Astrocyte (in vitro differentiated cells and primary cell): ENCODE data around the gene SLC4A8. TPM values are rescaled to one million over a fixed set of nuclear protein-coding genes. Genes with fewer than 3 reads are reported as not detected.

Experiments used
- DNase-seq: peaks from one replicate; pipeline ENCODE4 v3.0.0-alpha.2; 2010; ENCODE audit warnings: low read depth
- FAIRE-seq: peaks from 2 replicates; lab custom pipeline; 2011; peaks lifted over from hg19 to GRCh38; lab: Jason Lieb, UNC
- H2AFZ ChIP-seq: 2 replicates; pipeline ENCODE4 v1.6.0; 2012; ENCODE audit warnings: low read depth, low read length, inconsistent platforms
- H3K27ac ChIP-seq: 2 replicates; pipeline ENCODE4 v1.5.1; 2011; ENCODE audit warnings: low read depth, low read length, inconsistent platforms
- H3K27me3 ChIP-seq: 2 replicates; pipeline ENCODE4 v1.6.0; 2011; ENCODE audit warnings: low read length, inconsistent platforms; ENCODE audit not compliant: insufficient read depth
- H3K36me3 ChIP-seq: 2 replicates; pipeline ENCODE4 v1.5.1; 2011; ENCODE audit warnings: low read length, inconsistent platforms; ENCODE audit not compliant: insufficient read depth
- H3K4me1 ChIP-seq: 2 replicates; pipeline ENCODE4 v1.5.1; 2011; ENCODE audit warnings: low read length, inconsistent platforms; ENCODE audit not compliant: insufficient read depth
- H3K4me2 ChIP-seq: 2 replicates; pipeline ENCODE4 v1.6.0; 2012; ENCODE audit warnings: low read length, inconsistent platforms
- H3K4me3 ChIP-seq: 2 replicates; pipeline ENCODE4 v1.5.1; 2011; ENCODE audit warnings: low read depth, mild to moderate bottlenecking, low read length, inconsistent platforms; ENCODE audit not compliant: insufficient read depth
- H3K79me2 ChIP-seq: 2 replicates; pipeline ENCODE4 v1.6.0; 2012; ENCODE audit warnings: mild to moderate bottlenecking, low read length, inconsistent platforms; ENCODE audit not compliant: insufficient read depth
- H3K9ac ChIP-seq: 2 replicates; pipeline ENCODE4 v1.6.0; 2012; ENCODE audit warnings: mild to moderate bottlenecking, low read length, inconsistent platforms
- H3K9me3 ChIP-seq: 2 replicates; pipeline ENCODE4 v1.5.1; 2012; ENCODE audit warnings: low read depth, mild to moderate bottlenecking, low read length, inconsistent platforms; ENCODE audit not compliant: insufficient read depth
- H4K20me1 ChIP-seq: 2 replicates; pipeline ENCODE4 v1.6.0; 2012; ENCODE audit warnings: low read length, inconsistent platforms; ENCODE audit not compliant: insufficient read depth
- H3K27ac Mint-ChIP-seq: one replicate; pipeline ENCODE4 v1.8.0; 2021; ENCODE audit warnings: mild to moderate bottlenecking, mixed read lengths; ENCODE audit not compliant: unreplicated experiment
- H3K27me3 Mint-ChIP-seq: one replicate; pipeline ENCODE4 v1.8.0; 2021; ENCODE audit warnings: low read depth, mixed read lengths; ENCODE audit not compliant: unreplicated experiment
- H3K36me3 Mint-ChIP-seq: one replicate; pipeline ENCODE4 v1.8.0; 2021; ENCODE audit warnings: low read depth, mixed read lengths; ENCODE audit not compliant: unreplicated experiment
- H3K4me1 Mint-ChIP-seq: one replicate; pipeline ENCODE4 v1.8.0; 2021; ENCODE audit warnings: low read depth, mixed read lengths; ENCODE audit not compliant: unreplicated experiment
- H3K4me3 Mint-ChIP-seq: one replicate; pipeline ENCODE4 v1.8.0; 2021; ENCODE audit warnings: mild to moderate bottlenecking, moderate library complexity, mixed read lengths; ENCODE audit not compliant: unreplicated experiment
- H3K9me3 Mint-ChIP-seq: one replicate; pipeline ENCODE4 v1.8.0; 2021; ENCODE audit warnings: mild to moderate bottlenecking, mixed read lengths; ENCODE audit not compliant: unreplicated experiment
- CTCF ChIP-seq: IDR thresholded peaks from 2 replicates; pipeline ENCODE4 v1.5.1; 2011; ENCODE audit warnings: low read depth, mild to moderate bottlenecking, inconsistent platforms, low read length, moderate library complexity; ENCODE audit not compliant: insufficient read depth
- EZH2 ChIP-seq: IDR thresholded peaks from 2 replicates; pipeline ENCODE4 v1.6.1; 2012; ENCODE audit warnings: mild to moderate bottlenecking, low read length, inconsistent platforms; ENCODE audit not compliant: insufficient read depth
- total RNA-seq: library from RNA; stranded (reverse); gene quantifications from 2 replicates; pipeline ENCODE4 v1.2.1, GENCODE V29; 2021

The SLC4A8 gene
- total RNA-seq, 1 donor from 2014 or later, result 5.1 TPM

GRCh38 chr12:51406859-51407258 lies 17.8 kb upstream of the SLC4A8 start:
- H3K4me1 Mint-ChIP-seq, result no peaks in the 10 kb centered on the region
- H3K27ac Mint-ChIP-seq, result no peak overlapping the region
- peaks cover 5% of the 10 kb centered on the region for H3K27me3 Mint-ChIP-seq
- Histone ChIP-seq H3K9me3 (no peaks in the 10 kb centered on the region), H3K27ac (no peak overlapping the region), H3K27me3 (no peaks in the 10 kb centered on the region), H3K36me3 (no peaks in the 10 kb centered on the region), H3K4me2 (no peak overlapping the region), H3K4me1 (peaks cover 4% of the 10 kb centered on the region), H3K9ac (no peak overlapping the region), H2AFZ (no peak overlapping the region), H3K4me3 (no peak overlapping the region), H4K20me1 (no peaks in the 10 kb centered on the region), H3K79me2 (no peaks in the 10 kb centered on the region)
- H3K4me3 Mint-ChIP-seq, result no peak overlapping the region
- H3K36me3 Mint-ChIP-seq, result peaks cover 5% of the 10 kb centered on the region
- no peaks in the 10 kb centered on the region for H3K9me3 Mint-ChIP-seq
- TF ChIP-seq CTCF (no peak), EZH2 (no peak)
- no peak for FAIRE-seq
- no peak for DNase-seq

- Mint-ChIP-seq H3K9me3 (no peaks in the 10 kb centered on the region), H3K4me1 (no peaks in the 10 kb centered on the region), H3K27ac (no peak overlapping the region), H3K36me3 (peaks cover 5% of the 10 kb centered on the region), H3K4me3 (no peak overlapping the region), H3K27me3 (peaks cover 3% of the 10 kb centered on the region)
- H3K79me2 ChIP-seq, result no peaks in the 10 kb centered on the region
- H4K20me1 ChIP-seq, result no peaks in the 10 kb centered on the region
- no peaks in the 10 kb centered on the region for H3K36me3 ChIP-seq
- H3K4me3 ChIP-seq, result no peak overlapping the region
- no peak overlapping the region for H3K27ac ChIP-seq
- DNase-seq (no peak), FAIRE-seq (no peak)
- no peaks in the 10 kb centered on the region for H3K9me3 ChIP-seq
- no peak overlapping the region for H3K4me2 ChIP-seq
- H2AFZ ChIP-seq, result no peak overlapping the region
- no peaks in the 10 kb centered on the region for H3K27me3 ChIP-seq
- no peak for TF ChIP-seq EZH2
- TF ChIP-seq CTCF, result no peak
- no peak overlapping the region for H3K9ac ChIP-seq
- peaks cover 4% of the 10 kb centered on the region for H3K4me1 ChIP-seq
Observed at GRCh38 chr12:51407604-51408003, 17.0 kb upstream of the SLC4A8 start.

GRCh38 chr12:51409846-51410245 lies 14.8 kb upstream of the SLC4A8 start:
- H3K79me2 ChIP-seq, result no peaks in the 10 kb centered on the region
- H3K9me3 Mint-ChIP-seq, result no peaks in the 10 kb centered on the region
- no peak overlapping the region for H3K4me3 Mint-ChIP-seq
- H3K27ac ChIP-seq, result no peak overlapping the region
- H3K9me3 ChIP-seq, result no peaks in the 10 kb centered on the region
- H4K20me1 ChIP-seq, result no peaks in the 10 kb centered on the region
- no peak for TF ChIP-seq EZH2
- TF ChIP-seq CTCF, result no peak
- peaks cover 2% of the 10 kb centered on the region for H3K36me3 Mint-ChIP-seq
- FAIRE-seq, result no peak
- H3K9ac ChIP-seq, result no peak overlapping the region
- no peaks in the 10 kb centered on the region for H3K4me1 ChIP-seq
- H3K4me1 Mint-ChIP-seq, result no peaks in the 10 kb centered on the region
- DNase-seq, result no peak
- no peaks in the 10 kb centered on the region for H3K27me3 Mint-ChIP-seq
- no peak overlapping the region for H3K4me3 ChIP-seq
- no peak overlapping the region for H3K4me2 ChIP-seq
- no peak overlapping the region for H3K27ac Mint-ChIP-seq
- no peaks in the 10 kb centered on the region for H3K36me3 ChIP-seq
- H3K27me3 ChIP-seq, result no peaks in the 10 kb centered on the region
- no peak overlapping the region for H2AFZ ChIP-seq
